OCI-LY7 (cell line): ENCODE measurements around the gene CKAP4.

Experiments
- CTCF ChIP-seq: fragments of 200-600 bp; sonication (generic); conservative IDR thresholded peaks from 2 replicates; pipeline ENCODE4 v1.5.1; 2014; ENCODE audit warnings: mild to moderate bottlenecking, antibody characterized with exemption, low read length, moderate library complexity, mixed read lengths
- EZH2phosphoT487 ChIP-seq: fragments of 200-600 bp; sonication (generic); IDR thresholded peaks from 2 replicates; pipeline ENCODE4 v1.6.1; 2018; ENCODE audit warnings: low read depth, borderline replicate concordance, mild to moderate bottlenecking, mixed run types, antibody characterized with exemption, low read length, moderate library complexity, mixed read lengths

- TF ChIP-seq CTCF: no peak
- no peak for TF ChIP-seq EZH2phosphoT487
Measured at GRCh38 chr12:106284358-106285105, 36.7 kb upstream of the CKAP4 start.
